Epithelial cell of esophagus (primary cell): ENCODE data around the gene AIMP2.
"Not testable (repeated sequence)": the region's sequence is repeated elsewhere in the genome, so short reads cannot be mapped to it uniquely, and the experiment has no call there.

Experiments used
- DNase-seq: peaks from one replicate; pipeline ENCODE4 v3.0.0; 2010; ENCODE audit warnings: low read depth
- H3K4me3 ChIP-seq: 2 replicates; pipeline ENCODE4 v1.5.1; 2011; ENCODE audit warnings: mild to moderate bottlenecking, low read length, control low read depth
- CTCF ChIP-seq: IDR thresholded peaks from 2 replicates; pipeline ENCODE4 v1.5.1; 2011; ENCODE audit warnings: low read depth, mild to moderate bottlenecking, low read length, control low read depth, inconsistent platforms; ENCODE audit not compliant: insufficient read depth; ENCODE audit errors: missing control alignments

Gene AIMP2

GRCh38 chr7:6031567-6031966, 22.5 kb downstream of the AIMP2 start:
- no peak for TF ChIP-seq CTCF
- no peak for DNase-seq
- H3K4me3 ChIP-seq = no peak overlapping the region

- no peak for TF ChIP-seq CTCF
- H3K4me3 ChIP-seq = no peak overlapping the region
- no peak for DNase-seq
Measured at GRCh38 chr7:6032167-6032566, 23.1 kb downstream of the AIMP2 start.

GRCh38 chr7:6032641-6033040, 23.6 kb downstream of the AIMP2 start:
- DNase-seq = no peak

GRCh38 chr7:6035165-6035564, 26.1 kb downstream of the AIMP2 start:
- no peak overlapping the region for H3K4me3 ChIP-seq
- TF ChIP-seq CTCF = no peak
- no peak for DNase-seq

More at GRCh38 chr7:6032641-6033040, 23.6 kb downstream of the AIMP2 start:
- no peak overlapping the region for H3K4me3 ChIP-seq
- no peak for TF ChIP-seq CTCF

GRCh38 chr7:6035686-6036085, 26.6 kb downstream of the AIMP2 start:
- no peak for DNase-seq
- no peak for TF ChIP-seq CTCF
- H3K4me3 ChIP-seq = no peak overlapping the region

- TF ChIP-seq CTCF = no peak
- H3K4me3 ChIP-seq = no peak overlapping the region
- DNase-seq = no peak
Measured at GRCh38 chr7:6049780-6050179, 40.7 kb downstream of the AIMP2 start.

- not testable (repeated sequence) for H3K4me3 ChIP-seq, DNase-seq
Measured at GRCh38 chr7:6051185-6051584, 42.1 kb downstream of the AIMP2 start.

GRCh38 chr7:6056616-6057015, 47.5 kb downstream of the AIMP2 start:
- H3K4me3 ChIP-seq = no peak overlapping the region
- no peak for DNase-seq
- no peak for TF ChIP-seq CTCF
